ENCODE data around the gene PLAAT5.
"Not testable (repeated sequence)": the region's sequence is repeated elsewhere in the genome, so short reads cannot be mapped to it uniquely, and the experiment has no call there.

PLAAT5 gene

GRCh38 chr11:63478896-63479295 lies 12.1 kb downstream of the PLAAT5 start:
- peak; percentile 73 for DNase-seq

- DNase-seq, result no peak
Observed at GRCh38 chr11:63476618-63477017, 14.3 kb downstream of the PLAAT5 start.

GRCh38 chr11:63472372-63472771 lies 18.6 kb downstream of the PLAAT5 start:
- no peak for DNase-seq

GRCh38 chr11:63470311-63470710 lies 20.7 kb downstream of the PLAAT5 start:
- no peak for DNase-seq

GRCh38 chr11:63462137-63462536 lies 28.8 kb downstream of the PLAAT5 start:
- DNase-seq, result no peak

GRCh38 chr11:63459586-63459985 lies 31.4 kb downstream of the PLAAT5 start:
- no peak for DNase-seq

GRCh38 chr11:63448646-63449045 lies 42.3 kb downstream of the PLAAT5 start:
- DNase-seq, result no peak

GRCh38 chr11:63445720-63446119 lies 45.2 kb downstream of the PLAAT5 start:
- DNase-seq, result no peak

- no peak for DNase-seq
Observed at GRCh38 chr11:63445118-63445517, 45.8 kb downstream of the PLAAT5 start.

- no peak for DNase-seq
Observed at GRCh38 chr11:63444160-63444559, 46.8 kb downstream of the PLAAT5 start.

- DNase-seq, result no peak
Observed at GRCh38 chr11:63443714-63444113, 47.3 kb downstream of the PLAAT5 start.

- not testable (repeated sequence) for DNase-seq
Observed at GRCh38 chr11:63435831-63436230, 55.1 kb downstream of the PLAAT5 start.

- DNase-seq, result not testable (repeated sequence)
Observed at GRCh38 chr11:63435351-63435750, 55.6 kb downstream of the PLAAT5 start.

- not testable (repeated sequence) for DNase-seq
Observed at GRCh38 chr11:63430731-63431130, 60.2 kb downstream of the PLAAT5 start.

- no peak for DNase-seq
Observed at GRCh38 chr11:63427971-63428508, 62.9 kb downstream of the PLAAT5 start.

- DNase-seq, result no peak
Observed at GRCh38 chr11:63417174-63417852, 73.7 kb downstream of the PLAAT5 start.
